GM18870 (cell line): ENCODE measurements around the gene EXOC7.
A peak's percentile ranks its signal among the peaks of the same experiment; 100 is the strongest.
"Not testable (repeated sequence)": the region's sequence is repeated elsewhere in the genome, so short reads cannot be mapped to it uniquely, and the experiment has no call there.

ENCODE experiments used
- ATAC-seq: cut with Tn5 transposase; IDR thresholded peaks from one replicate; pipeline ENCODE4 v1.9.1; 2021; ENCODE audit warnings: moderate library complexity; ENCODE audit not compliant: unreplicated experiment

Gene EXOC7

DNA sequence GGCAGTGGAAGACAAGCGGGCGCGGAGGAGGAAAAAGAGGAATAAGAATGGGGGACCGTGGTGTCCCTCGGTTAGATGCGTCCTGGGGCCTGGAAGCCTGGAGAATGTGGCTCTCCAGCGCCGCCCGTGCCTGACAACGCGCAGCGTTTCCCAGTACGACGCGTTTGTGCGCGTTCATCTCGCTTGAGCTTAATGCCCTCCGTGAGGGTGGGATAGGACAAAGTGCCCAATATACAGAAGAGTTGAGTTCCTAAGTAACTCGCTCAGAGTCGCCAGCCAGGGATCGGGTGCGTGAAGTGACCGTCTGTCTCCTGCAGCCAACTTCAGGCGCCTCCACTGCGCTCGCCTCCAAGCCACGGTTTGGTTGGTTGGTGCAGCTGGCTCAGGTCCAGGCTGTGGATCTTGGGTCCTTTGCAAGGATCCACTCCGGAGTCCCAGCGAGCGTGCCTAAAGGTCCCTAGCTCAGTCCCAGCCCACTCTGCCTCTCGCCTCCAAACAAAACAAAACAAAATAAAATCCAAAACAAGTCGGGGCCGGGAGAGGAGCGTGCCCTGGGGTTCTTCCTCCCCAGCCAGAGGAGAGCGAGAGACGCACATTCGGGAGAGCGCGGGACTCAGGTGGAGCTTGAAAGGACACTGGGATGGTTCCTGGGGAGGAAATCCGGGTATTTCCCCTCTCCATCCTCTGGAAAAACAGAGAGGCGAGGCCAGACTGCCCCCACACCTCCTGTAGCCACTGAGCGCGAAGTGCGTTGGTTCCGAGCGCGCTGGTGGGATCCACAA lies 28.0 kb downstream of the EXOC7 start:
- no peak for ATAC-seq

DNA sequence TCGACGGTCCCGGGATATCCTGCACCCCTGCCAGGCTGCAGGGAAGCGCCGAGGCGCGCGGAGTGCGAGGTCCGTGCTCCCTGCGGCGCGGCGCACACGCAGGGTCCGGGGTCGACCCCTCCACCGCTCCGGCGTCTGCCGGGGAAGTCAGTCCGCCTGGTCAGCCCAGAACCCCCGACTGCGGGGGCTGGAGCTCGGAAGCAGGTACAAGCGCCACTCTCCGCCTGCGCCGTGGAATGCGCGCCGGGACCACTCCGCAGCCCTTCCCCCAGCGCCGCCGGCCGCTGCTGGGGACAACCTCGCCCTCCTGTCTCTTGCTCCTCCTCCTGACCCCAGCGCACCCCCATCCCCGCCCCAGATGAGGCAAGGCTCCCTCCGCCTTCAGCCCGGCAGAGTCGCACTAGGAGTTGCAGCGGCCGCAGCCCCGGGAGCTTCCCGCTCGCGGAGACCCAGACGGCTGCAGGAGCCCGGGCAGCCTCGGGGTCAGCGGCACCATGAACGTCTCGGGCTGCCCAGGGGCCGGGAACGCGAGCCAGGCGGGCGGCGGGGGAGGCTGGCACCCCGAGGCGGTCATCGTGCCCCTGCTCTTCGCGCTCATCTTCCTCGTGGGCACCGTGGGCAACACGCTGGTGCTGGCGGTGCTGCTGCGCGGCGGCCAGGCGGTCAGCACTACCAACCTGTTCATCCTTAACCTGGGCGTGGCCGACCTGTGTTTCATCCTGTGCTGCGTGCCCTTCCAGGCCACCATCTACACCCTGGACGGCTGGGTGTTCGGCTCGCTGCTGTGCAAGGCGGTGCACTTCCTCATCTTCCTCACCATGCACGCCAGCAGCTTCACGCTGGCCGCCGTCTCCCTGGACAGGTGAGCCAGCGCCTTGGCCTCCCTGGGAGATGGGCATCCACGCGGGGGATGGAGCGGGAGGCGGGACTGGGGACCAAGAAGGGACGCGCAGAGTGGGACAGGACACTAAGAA lies 28.9 kb downstream of the EXOC7 start, which contains the start of gene GALR2:
TSS of gene GALR2 (plus strand) at position 392 of the 974 bp plus-strand sequence. CDS start at position 495, 103 bp downstream.
- no peak for ATAC-seq

DNA sequence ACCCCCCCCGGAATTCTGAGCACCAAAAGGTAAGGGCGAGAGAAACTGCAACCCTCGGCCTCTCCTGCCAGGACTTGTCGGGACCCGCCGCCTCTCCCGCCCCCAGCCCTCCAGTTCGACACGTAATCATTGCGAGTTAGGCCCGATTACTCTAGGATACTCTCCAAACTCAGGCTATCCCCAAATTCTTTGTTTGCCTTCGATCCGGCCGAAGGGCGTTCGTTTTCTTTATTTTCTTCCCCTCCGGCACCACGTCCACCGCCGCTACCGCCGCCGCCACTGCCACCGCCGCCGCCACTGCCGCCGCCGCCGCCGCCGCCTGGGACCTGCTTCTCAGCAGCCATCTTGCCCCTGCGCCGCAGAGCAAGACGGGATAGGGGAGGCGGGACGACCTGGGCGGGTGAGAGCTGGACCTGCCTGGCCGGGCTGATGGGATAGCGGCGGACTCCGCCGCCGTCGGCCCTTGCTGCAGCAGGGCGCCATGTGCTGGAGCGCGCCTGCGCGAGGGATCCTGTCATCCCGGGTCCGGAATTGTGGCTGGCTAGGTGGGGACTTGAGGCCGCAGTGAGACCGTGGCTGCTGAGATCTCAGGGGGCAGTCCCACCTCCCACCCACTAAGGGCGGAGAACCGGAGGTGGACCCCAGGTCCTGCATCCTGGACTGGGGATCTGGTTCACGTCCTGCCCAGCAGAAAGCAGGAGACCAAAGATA lies 31.3 kb downstream of the EXOC7 start, which contains the start of gene SRP68:
TSS of gene SRP68 (minus strand) at position 370 of the 711 bp plus-strand sequence. CDS start at position 344, 26 bp downstream.
- ATAC-seq: peak; percentile 57

DNA sequence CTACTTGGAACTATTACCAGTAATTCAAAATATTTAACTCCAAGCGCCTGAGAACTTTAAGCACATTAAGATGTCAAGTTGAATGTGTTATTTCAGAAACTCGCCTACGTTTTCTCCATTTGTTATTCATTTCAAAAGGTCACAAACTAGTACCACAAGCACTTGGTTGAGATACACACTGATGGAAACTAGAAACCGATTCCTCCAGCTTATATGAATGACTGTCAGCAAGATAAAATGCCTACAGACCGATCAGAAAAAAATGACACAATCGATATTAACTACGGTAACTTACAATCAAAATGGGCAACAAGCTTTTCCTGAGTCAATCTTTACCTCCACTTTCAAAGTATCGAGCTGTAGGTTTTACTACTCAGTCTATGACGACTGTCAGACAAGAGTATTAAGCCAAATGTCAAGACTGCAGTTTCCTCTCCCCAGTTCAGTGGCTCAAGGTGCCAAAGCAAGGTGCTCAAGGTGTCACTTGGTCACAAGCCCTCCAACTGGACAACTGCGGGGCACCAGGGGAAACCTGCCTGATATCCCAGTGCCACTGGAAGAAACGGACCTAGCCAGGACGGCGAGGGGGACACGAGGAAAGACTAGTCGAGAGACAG lies 31.9 kb downstream of the EXOC7 start:
- no peak for ATAC-seq

DNA sequence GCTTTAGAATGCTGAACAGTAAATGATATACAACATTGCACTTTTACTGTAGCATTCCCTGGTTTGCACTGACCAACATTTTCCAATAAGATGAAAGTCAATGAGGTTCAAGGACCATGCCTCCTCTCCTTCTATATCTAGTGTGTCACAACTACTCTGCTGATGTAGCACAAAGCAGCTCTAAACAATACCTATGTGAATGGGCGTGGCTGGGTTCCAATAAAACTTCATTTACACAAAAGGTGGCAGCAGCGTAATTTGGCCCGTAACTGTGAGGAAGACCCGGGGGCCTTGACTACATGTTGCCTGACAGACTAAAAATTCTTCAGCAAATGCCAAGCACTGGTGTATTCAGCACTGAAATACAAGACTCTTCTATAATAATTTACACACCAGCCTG lies 37.8 kb downstream of the EXOC7 start:
- no peak for ATAC-seq

DNA sequence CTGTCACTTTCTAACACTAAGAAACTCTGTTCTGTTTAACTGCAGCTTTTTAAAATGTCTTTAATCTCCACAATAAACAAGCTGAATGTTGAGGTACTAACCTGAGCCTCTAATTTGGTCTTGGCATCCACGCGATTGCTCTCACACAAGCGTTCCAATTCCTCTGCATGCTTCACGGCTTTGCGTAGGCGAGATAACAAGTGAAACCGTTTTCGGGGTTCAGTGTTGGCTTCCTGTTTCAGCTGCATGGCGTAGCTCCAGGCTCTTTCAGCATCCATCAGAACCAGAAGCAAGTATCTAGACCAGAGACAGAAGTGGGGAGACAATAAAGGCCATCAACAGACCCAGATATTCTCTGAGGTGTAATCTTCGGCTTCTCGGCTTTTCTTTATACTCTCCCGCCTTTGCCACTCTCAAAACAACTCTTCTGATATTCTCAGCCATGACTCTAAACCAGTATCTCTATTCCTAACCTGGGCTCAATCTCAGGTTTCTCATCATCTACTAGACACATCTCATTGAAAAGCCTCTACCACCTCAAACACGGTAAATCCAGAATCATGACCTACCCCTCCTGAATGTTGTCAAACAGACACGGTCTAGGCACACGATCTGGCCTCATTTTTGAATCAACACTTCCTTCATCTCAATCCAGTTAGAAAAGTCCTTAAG lies 39.6 kb downstream of the EXOC7 start:
- no peak for ATAC-seq

DNA sequence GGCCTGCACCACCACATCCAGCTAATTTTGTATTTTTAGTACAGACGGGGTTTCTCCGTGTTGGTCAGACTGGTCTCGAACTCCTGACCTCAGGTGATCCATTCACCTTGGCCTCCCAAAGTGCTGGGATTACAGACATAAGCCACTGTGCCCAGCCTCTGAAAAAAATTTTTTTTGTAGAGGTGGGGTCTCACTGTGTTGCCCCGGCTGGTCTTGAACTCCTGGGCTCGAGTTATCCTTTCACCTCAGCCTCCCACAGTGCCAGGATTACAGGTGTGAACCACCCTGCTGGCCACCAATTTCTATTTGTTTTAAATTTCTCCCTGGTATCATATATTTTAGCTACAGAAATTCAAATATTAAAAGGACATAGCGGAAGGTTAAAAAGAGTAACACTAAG lies 45.3 kb downstream of the EXOC7 start:
- not testable (repeated sequence) for ATAC-seq

DNA sequence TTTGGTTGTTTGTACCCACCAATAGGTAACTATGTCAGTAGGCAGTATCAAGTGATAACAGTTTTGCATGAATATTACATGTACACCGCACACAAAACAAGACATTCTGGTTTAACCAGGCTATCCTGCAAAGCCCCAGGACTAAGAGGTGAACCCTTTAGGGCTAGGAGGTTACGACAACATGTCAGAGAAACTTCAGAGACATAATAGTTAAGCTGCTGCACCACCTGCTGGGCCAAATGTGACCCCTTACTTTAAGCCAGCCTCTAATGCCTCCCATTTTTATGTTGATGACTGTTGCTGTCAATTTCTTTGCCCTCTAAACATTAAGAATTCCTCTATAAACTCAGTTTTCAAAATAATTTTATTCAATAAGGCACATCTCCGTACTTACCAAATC lies 46.7 kb downstream of the EXOC7 start:
- ATAC-seq: no peak

DNA sequence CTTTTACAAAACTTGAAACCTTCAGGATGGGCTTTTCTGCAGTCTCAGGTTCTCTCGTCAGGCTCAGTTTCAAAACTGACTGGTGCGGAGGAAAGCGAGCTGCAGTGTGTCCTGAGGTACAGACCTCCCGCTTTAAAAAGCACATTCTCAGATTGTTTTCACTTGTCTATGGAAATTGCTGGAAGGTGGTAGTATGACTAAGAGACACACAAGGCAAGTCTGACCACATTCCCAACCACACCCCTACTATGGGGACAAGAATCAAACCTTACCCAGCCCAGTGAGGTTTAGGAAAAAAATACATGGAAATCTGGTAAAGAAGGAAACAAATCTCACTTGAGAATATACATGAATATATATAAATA lies 49.5 kb downstream of the EXOC7 start:
- no peak for ATAC-seq

DNA sequence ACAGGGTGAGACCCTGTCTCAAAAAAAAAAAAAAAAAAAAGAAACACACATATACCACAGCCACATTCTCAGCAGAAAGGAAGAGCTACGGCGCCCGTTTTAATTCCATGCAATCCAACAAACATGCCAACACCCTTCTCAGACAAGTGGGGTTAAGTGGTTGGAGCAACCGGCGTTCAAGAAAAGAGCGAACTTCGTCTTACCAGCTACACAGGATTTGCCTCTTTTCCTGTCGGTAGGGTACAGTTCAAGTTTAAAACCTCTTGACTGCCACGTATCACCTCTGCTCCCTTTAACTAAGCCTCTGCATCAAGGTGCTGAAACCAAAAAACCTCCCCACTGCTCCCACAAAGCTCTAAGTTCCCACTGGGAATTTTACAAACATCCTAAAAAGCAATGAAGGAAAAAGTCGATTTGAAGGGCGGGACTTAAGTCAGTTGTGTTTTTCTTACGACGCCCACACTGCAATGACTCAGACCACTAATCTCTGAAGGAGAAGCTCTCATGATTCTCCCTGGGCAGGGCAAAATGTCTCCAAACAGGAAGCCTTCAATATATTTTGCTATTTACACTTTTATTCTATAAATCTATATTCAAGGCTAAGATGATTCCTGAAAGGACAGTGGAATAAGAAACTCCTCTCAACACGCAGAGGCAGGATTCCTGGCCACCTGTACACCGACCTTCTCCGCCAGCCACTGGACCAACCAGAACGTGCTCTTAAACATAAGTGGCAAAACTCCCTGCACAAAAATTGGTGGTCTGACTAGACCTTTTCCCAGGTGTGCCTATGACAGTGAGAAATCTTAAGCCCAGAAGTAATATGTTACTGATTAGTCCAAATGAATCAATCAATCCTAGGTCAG lies 50.1 kb downstream of the EXOC7 start:
- ATAC-seq: no peak

DNA sequence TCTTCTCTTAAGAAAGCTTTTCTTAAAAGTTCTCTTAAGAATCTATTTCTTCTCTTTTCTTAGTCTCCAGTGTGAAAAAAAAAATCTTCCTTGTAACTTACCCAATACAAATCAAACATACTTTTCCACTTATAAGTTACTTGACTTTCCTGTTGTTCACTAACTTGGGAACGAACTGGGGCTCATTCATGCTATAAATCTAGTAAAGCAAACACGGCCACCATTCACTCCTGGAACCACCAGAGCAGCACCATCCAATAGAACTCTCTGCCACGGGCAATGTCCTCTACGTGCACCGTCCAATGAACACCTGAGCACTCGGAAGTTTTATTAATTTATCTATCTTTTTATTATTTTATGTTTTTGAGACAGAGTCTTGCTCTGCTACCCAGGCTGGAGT lies 52.0 kb downstream of the EXOC7 start:
- no peak for ATAC-seq

DNA sequence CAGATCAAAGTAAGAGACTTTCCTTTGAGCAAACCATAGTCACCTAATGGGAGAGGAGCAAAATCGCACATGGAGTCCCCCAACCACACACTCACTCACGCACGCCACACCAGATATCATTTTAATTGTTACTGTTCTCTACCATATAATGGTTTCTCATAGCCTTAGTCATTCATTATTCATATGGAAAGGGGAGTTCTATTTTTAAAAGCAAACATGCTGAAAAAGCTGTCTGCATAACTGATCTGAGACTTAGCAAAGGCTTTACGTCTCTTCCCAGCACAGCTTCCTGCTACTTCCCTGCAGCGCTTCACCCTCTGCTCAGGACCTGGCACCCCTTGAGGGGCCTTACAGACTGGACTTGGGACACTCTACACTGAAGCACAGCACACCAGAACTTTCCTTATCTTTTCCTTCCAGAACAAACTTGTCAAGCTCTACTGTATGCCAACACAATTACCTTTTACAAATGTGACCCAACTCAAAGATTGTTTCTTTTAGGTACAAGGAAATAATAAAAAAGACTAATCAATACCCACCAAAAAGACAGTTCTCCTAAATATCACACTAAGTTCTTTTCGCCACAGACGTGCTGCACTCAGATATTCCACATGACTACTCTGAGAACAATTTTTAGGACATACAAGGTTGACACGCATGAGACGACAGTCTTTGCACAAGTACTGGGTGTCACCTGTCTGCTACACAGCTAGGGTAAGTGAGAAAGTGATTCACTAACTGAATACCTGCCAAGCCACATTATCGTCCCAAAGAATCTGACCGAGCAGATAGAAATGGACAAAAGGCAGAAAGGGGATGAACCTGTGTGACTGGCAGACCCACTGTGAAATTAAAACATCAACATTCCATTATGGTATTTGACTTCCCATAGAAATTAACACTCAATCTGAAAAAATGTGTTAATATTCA lies 52.8 kb downstream of the EXOC7 start:
- ATAC-seq: no peak

DNA sequence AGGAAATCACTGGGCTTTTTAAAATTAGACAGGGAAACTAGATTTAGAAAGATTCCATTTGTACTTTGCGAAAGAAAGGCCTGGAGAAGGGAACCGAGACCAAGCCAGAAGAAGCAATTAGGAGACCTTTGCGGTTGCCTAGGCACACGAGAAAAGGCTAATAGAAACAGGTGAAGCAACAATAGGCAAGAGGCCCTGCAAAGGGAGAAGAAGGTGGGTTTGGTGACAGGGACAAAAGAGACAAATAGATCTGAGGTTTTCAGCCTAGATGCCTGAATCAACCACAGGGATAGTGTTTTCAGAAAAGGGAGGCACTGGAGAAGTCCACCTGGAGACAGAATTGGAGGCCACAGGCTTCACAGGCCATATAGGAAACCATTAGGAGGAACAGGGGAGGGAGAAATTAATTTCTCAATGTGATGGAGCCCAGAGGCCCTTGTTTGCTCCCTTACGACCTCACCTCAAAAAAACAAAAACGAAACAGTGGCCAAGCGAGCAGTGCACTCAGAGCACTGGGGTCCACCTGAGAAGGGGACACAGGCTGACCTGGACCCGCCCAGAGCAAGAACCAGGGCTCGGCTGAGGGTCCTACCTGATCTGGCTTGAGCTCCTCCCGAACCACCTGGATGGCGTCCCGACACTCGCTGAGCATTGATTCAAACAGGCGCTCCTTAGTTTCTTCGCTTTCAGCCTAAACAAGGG lies 53.6 kb downstream of the EXOC7 start:
- ATAC-seq: no peak

DNA sequence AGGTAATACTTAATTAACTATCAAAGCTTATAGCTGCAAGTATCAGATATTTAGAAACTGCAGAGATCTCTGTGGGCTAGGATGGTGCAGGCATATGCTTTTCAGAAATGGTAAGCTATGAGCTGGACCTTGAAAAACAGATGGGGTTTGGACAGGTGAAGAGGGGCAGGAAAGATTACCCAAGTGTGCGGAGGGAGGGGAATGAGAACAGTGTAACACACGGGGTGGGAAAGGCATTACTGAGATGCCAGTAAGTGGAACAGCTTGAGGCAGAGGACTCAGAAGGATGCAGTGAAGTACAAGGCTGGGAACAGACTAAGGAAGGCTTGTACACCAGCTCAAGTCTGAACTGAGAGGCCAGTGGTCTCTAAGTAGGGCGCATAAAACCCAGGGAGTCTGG lies 54.3 kb downstream of the EXOC7 start:
- ATAC-seq: no peak

DNA sequence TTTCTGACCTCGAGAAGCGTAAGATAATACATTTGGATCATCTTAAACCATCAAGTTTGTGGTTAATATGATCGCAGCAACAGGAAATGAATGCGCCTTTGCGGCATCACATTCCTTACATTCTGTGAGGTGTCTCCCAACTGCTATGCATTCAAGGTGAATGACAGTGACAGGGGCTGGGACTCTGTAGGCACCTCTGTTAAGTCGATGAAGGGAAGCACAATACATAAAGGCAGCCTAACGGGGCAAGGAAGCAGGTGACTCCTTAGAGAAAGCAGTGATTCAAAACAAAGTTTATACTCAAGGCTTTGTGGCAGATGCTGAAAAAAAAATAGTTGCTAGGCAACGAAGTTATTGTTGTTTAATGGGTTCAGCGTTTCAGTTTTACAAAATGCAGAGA lies 54.9 kb downstream of the EXOC7 start:
- ATAC-seq: no peak

DNA sequence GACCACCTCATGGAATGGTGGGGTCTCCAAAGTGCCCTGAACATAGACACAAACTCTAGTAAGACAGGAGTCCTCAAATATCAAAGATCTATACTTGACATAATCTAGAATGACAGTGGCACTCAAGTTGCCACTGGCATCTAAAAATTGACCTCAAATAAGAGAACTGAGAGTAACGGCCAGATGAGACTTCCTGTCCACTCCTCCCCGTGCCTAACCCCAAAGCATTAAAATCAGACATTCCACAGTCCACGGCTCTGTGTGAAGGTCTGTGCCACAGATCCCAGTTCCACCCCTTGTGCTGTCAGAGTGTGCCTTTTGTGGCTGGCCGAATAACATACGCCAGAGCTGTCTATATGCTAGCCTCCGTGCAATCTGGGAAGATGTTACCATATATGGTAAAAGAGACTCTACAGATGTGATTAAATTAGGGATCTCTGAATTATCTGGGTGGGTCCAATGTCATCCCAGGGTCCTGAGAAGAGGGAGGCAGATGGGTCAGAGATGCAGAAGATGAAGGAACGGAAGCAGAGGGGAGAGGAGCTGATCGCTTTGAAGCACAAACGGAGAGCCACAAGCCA lies 55.5 kb downstream of the EXOC7 start:
- no peak for ATAC-seq

DNA sequence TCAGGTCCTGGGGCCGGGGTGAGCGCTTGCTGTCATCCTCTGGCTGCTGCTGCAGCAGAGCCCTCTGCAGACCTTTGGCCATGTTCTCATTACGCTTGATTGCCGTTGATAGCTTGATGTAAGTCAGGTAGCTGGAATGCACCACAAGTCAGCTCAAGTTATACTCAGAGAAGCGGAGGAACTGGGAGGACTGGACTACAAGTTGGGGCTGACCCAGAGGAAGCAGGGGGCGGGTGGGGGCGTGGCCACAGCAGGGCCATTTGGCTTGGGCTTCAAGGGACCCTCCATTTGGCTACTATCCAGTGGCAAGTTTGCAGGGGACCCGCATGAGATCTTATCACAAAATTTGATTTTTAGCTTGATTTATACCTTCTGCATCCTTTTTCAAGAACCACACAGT lies 57.5 kb downstream of the EXOC7 start:
- no peak for ATAC-seq
